WTC11 (cell line): ENCODE results near the gene GSTK1.

Experiments used
- CREB1 ChIP-seq: sonication (generic); formaldehyde crosslinking; IDR thresholded peaks from 2 replicates; pipeline ENCODE4 v1.8.0; 2023; ENCODE audit warnings: mild to moderate bottlenecking, missing genetic modification reagents
- CTCF ChIP-seq: fragments of 200-600 bp; IDR thresholded peaks from 2 replicates; pipeline ENCODE4 v1.8.0; 2022; ENCODE audit warnings: antibody characterized with exemption
- ETV6 ChIP-seq: sonication (generic); formaldehyde crosslinking; IDR thresholded peaks from 2 replicates; pipeline ENCODE4 v1.8.1; 2022; ENCODE audit warnings: mild to moderate bottlenecking, missing genetic modification reagents
- SP1 ChIP-seq: sonication (generic); formaldehyde crosslinking; conservative IDR thresholded peaks from 2 replicates; pipeline ENCODE4 v1.8.1; 2022; ENCODE audit warnings: missing genetic modification reagents
- TEAD4 ChIP-seq: sonication (generic); formaldehyde crosslinking; IDR thresholded peaks from 2 replicates; pipeline ENCODE4 v1.8.0; 2022; ENCODE audit warnings: mild to moderate bottlenecking, missing genetic modification reagents
- USF2 ChIP-seq: sonication (generic); formaldehyde crosslinking; IDR thresholded peaks from 2 replicates; pipeline ENCODE4 v1.8.1; 2023; ENCODE audit warnings: mild to moderate bottlenecking, missing genetic modification reagents, moderate library complexity
- ZNF532 ChIP-seq: fragments of 250-450 bp; sonication (Bioruptor Pico); IDR thresholded peaks from 2 replicates; pipeline ENCODE4 v1.9.0; 2021; ENCODE audit warnings: mild to moderate bottlenecking, borderline replicate concordance
- TF ChIP-seq, protein P1 (sequence below): fragments of 250-450 bp; sonication (Bioruptor Pico); IDR thresholded peaks from 2 replicates; pipeline ENCODE4 v1.9.0; 2021; ENCODE audit warnings: mild to moderate bottlenecking
- TF ChIP-seq, protein P2 (sequence below): sonication (generic); formaldehyde crosslinking; IDR thresholded peaks from 2 replicates; pipeline ENCODE4 v1.8.0; 2022; ENCODE audit warnings: missing genetic modification reagents

- TF ChIP-seq ETV6 (no peak), CTCF (peak; percentile 83), TEAD4 (no peak), ZNF532 (CRISPR knock-in tag) (no peak), CREB1 (CRISPR knock-in tag) (no peak), SP1 (CRISPR knock-in tag) (no peak), USF2 (CRISPR knock-in tag) (no peak)
- TF ChIP-seq, protein P1, sequence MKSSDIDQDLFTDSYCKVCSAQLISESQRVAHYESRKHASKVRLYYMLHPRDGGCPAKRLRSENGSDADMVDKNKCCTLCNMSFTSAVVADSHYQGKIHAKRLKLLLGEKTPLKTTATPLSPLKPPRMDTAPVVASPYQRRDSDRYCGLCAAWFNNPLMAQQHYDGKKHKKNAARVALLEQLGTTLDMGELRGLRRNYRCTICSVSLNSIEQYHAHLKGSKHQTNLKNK (CRISPR knock-in tag): no peak
- TF ChIP-seq, protein P2, sequence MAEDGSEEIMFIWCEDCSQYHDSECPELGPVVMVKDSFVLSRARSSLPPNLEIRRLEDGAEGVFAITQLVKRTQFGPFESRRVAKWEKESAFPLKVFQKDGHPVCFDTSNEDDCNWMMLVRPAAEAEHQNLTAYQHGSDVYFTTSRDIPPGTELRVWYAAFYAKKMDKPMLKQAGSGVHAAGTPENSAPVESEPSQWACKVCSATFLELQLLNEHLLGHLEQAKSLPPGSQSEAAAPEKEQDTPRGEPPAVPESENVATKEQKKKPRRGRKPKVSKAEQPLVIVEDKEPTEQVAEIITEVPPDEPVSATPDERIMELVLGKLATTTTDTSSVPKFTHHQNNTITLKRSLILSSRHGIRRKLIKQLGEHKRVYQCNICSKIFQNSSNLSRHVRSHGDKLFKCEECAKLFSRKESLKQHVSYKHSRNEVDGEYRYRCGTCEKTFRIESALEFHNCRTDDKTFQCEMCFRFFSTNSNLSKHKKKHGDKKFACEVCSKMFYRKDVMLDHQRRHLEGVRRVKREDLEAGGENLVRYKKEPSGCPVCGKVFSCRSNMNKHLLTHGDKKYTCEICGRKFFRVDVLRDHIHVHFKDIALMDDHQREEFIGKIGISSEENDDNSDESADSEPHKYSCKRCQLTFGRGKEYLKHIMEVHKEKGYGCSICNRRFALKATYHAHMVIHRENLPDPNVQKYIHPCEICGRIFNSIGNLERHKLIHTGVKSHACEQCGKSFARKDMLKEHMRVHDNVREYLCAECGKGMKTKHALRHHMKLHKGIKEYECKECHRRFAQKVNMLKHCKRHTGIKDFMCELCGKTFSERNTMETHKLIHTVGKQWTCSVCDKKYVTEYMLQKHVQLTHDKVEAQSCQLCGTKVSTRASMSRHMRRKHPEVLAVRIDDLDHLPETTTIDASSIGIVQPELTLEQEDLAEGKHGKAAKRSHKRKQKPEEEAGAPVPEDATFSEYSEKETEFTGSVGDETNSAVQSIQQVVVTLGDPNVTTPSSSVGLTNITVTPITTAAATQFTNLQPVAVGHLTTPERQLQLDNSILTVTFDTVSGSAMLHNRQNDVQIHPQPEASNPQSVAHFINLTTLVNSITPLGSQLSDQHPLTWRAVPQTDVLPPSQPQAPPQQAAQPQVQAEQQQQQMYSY: no peak
These were observed 22.7 kb upstream of the GSTK1 start for GRCh38 chr7:143240291-143241168.
